PFSK-1 (cell line): ENCODE results near the gene CDH1.

Experiments used
- FOXP2 ChIP-seq: optimal IDR thresholded peaks from 2 replicates; pipeline ENCODE3; 2011; ENCODE audit warnings: borderline replicate concordance, control low read depth, inconsistent platforms; ENCODE audit not compliant: insufficient read depth; ENCODE audit errors: extremely low read length, extremely low read depth
- POLR2AphosphoS5 ChIP-seq: IDR thresholded peaks from 2 replicates; pipeline ENCODE4 v1.6.1; 2012; ENCODE audit warnings: low read depth, mild to moderate bottlenecking, control low read depth, low read length, moderate library complexity
- REST ChIP-seq, 2 experiments: IDR thresholded peaks; 2 replicates each; pipeline versions ENCODE4 v1.6.1 to v1.8.0; 2011 to 2012; ENCODE audit warnings: low read depth in 2 of 2, low read length in 2 of 2, control low read depth in 1 of 2, inconsistent platforms in 1 of 2, mild to moderate bottlenecking in 1 of 2, moderate library complexity in 1 of 2; ENCODE audit not compliant: insufficient read depth in 1 of 2
- SIN3A ChIP-seq: IDR thresholded peaks from 2 replicates; pipeline ENCODE4 v1.6.1; 2012; ENCODE audit warnings: mild to moderate bottlenecking, low read length, moderate library complexity, borderline replicate concordance; ENCODE audit not compliant: insufficient read depth
- TAF1 ChIP-seq: IDR thresholded peaks from 2 replicates; pipeline ENCODE4 v1.6.1; 2012; ENCODE audit warnings: low read length, control low read depth, borderline replicate concordance; ENCODE audit not compliant: insufficient read depth

The CDH1 gene

GRCh38 chr16:68784226-68784625, 47.1 kb downstream of the CDH1 start:
- TF ChIP-seq SIN3A (no peak), REST (IDR thresholded peaks at IDR 0.05; ENCODE audit: insufficient read depth in 1 of 2, low read depth in 2 of 2, low read length in 2 of 2) (no peak), TAF1 (no peak), FOXP2 (no peak), POLR2AphosphoS5 (no peak)

GRCh38 chr16:68784721-68785120, 47.6 kb downstream of the CDH1 start:
- TF ChIP-seq POLR2AphosphoS5 (no peak), SIN3A (no peak), FOXP2 (no peak), REST (IDR thresholded peaks at IDR 0.05; ENCODE audit: insufficient read depth in 1 of 2, low read depth in 2 of 2, low read length in 2 of 2) (no peak), TAF1 (no peak)

- no peak for TF ChIP-seq POLR2AphosphoS5
- no peak for TF ChIP-seq FOXP2
These were observed 48.6 kb downstream of the CDH1 start for GRCh38 chr16:68785715-68786114.

GRCh38 chr16:68786685-68787418, 49.8 kb downstream of the CDH1 start:
- no peak for TF ChIP-seq REST (IDR thresholded peaks at IDR 0.05; ENCODE audit: insufficient read depth in 1 of 2, low read depth in 2 of 2, low read length in 2 of 2)
- TF ChIP-seq FOXP2: no peak
- no peak for TF ChIP-seq TAF1
- TF ChIP-seq SIN3A: no peak
- no peak for TF ChIP-seq POLR2AphosphoS5

- TF ChIP-seq SIN3A: no peak
- TF ChIP-seq POLR2AphosphoS5: no peak
- TF ChIP-seq TAF1: no peak
- TF ChIP-seq REST (IDR thresholded peaks at IDR 0.05; ENCODE audit: insufficient read depth in 1 of 2, low read depth in 2 of 2, low read length in 2 of 2): no peak
- no peak for TF ChIP-seq FOXP2
These were observed 53.2 kb downstream of the CDH1 start for GRCh38 chr16:68790130-68790761.
